Right cardiac atrium (tissue), 5 donors: ENCODE measurements around the gene HGF. TPM values are rescaled to one million over a fixed set of nuclear protein-coding genes. Genes with fewer than 3 reads are reported as not detected.
A peak's percentile ranks its signal among the peaks of the same experiment; 100 is the strongest.

Experiments used
- ATAC-seq, 2 donors: fragments of 200-7000 bp; cut with Tn5 transposase; one replicate each; pipeline versions ENCODE4 v1.8.0 to v1.9.1; 2020; ENCODE audit warnings: moderate library complexity in 2 of 2, mild to moderate bottlenecking in 1 of 2
- DNase-seq, 3 donors: peaks; one replicate each; pipeline ENCODE4 v3.0.0-alpha.2; 2020
- H3K27ac ChIP-seq: one replicate; pipeline ENCODE4 v1.5.1; 2013; ENCODE audit warnings: mild to moderate bottlenecking, low read length, control low read depth, moderate library complexity
- H3K27me3 ChIP-seq: one replicate; pipeline ENCODE4 v1.6.1; 2013; ENCODE audit not compliant: control insufficient read depth, insufficient read depth
- H3K4me1 ChIP-seq: one replicate; pipeline ENCODE4 v1.6.1; 2013; ENCODE audit warnings: low read length; ENCODE audit not compliant: control insufficient read depth, insufficient read depth
- H3K4me3 ChIP-seq: one replicate; pipeline ENCODE4 v1.5.1; 2013; ENCODE audit warnings: low read length, control low read depth
- H3K9me3 ChIP-seq: one replicate; pipeline ENCODE4 v1.6.1; 2013; ENCODE audit warnings: low read length; ENCODE audit not compliant: control insufficient read depth
- WGBS: extraction: QIAGEN DNeasy Blood & Tissue Kit; methylation state at CpG from one replicate; pipeline ENCODE4 v1.1.7; 2013; 5-methylcytosine and 5-hydroxymethylcytosine counted together
- intact Hi-C, 4 donors: fragments of 100-400 bp; cut with DNase I; formaldehyde crosslinking; loops; one replicate each; pipeline versions ENCODE4 v1.11.0 to v1.14.0; 2022 to 2023
- polyA plus RNA-seq: library from polyadenylated mRNA; stranded (reverse); fragments of 200-250 nt; gene quantifications from one replicate; pipeline ENCODE4 v1.2.3, GENCODE V29; 2013
- total RNA-seq, 4 donors: library from RNA; stranded (reverse); fragmentation: NEBNext Ultra II Directional; extraction: Animal tissue kit (Norgen Biotek cat#: 25700); gene quantifications; one replicate each; pipeline ENCODE4 v1.2.1, GENCODE V29; 2021
- donor health status: healthy with polysubstance abuse.
- donor health status: DM: no; HTN: yes; CAD: no.
- donor health status: DM: no; HTN: no; CAD: no.
- donor health status: DM: no; HTN: yes; CAD: no; lungs with severe emphysema.
- donor health status: DM: yes; HTN: yes; CAD: no.

Gene HGF
- total and polyA plus RNA-seq, 5 donors = 1.4 to 6.1 (median 3.9) TPM

DNA sequence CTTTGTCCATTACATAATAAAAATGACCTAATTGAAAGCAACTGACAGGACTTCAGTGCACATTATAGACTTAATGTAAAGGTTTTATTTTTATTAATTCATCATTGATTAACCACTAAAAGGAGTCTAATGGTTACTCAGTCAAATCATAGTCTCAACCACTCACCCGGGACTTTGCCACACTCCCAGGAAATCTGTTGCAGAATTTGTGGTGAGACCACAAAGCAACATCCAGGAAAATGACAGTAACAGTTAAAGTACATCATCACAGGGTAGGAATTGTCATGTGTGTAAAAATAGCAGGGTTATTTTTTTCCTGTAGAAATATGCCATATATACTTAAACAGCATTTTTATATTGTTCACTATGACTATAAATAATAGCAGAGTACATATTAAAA, 6.3 kb upstream of the HGF start:
- ATAC-seq (no peak), DNase-seq (no peak)
- Histone ChIP-seq H3K27ac (no peak overlapping the region), H3K9me3 (no peaks in the 10 kb centered on the region), H3K4me3 (no peak overlapping the region), H3K4me1 (no peaks in the 10 kb centered on the region), H3K27me3 (no peaks in the 10 kb centered on the region)
- 75% methylated on average over 1 of the region's 1 CpG for WGBS
- intact Hi-C loops = no loop called here

- ATAC-seq = no peak
- Histone ChIP-seq H3K27ac (no peak overlapping the region), H3K27me3 (no peaks in the 10 kb centered on the region), H3K4me3 (no peak overlapping the region), H3K4me1 (no peaks in the 10 kb centered on the region), H3K9me3 (no peaks in the 10 kb centered on the region)
- WGBS = 84% methylated on average over 2 of the region's 2 CpGs
- no peak for DNase-seq
- intact Hi-C loops = no loop called here
These were observed 5.7 kb upstream of the HGF start for GRCh38 chr7:81775560-81775959.

DNA sequence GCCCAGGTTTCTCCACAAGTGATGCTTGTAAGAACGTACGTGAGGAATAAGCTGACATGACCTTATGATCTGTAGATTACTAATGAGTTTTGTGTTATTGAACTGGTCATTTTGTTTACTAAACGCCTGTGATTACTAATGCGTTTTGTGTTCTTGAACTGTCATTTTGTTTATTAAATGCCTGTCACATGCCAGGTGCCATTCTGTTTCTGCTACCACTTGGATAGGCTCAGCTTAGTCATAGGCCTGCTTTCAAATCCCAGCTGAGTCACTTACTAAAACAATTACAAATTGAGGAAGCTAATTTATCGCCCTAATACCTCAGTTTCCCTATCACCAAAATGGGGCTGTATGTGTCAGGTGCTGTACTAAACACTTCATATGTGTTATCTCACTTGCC, 4.7 kb upstream of the HGF start:
- no peak for ATAC-seq
- no peaks in the 10 kb centered on the region for H3K9me3 ChIP-seq
- intact Hi-C loops = no loop called here
- H3K4me1 ChIP-seq = no peaks in the 10 kb centered on the region
- no peak for DNase-seq
- WGBS = 91% methylated on average over 5 of the region's 5 CpGs
- H3K4me3 ChIP-seq = no peak overlapping the region
- no peaks in the 10 kb centered on the region for H3K27me3 ChIP-seq
- no peak overlapping the region for H3K27ac ChIP-seq

GRCh38 chr7:81770728-81771223, 929 bp upstream of the HGF start:
- no peaks in the 10 kb centered on the region for H3K4me1 ChIP-seq
- DNase-seq = no peak
- no peak overlapping the region for H3K4me3 ChIP-seq
- no peak for ATAC-seq
- 59% methylated on average over 7 of the region's 7 CpGs for WGBS
- H3K9me3 ChIP-seq = no peaks in the 10 kb centered on the region
- intact Hi-C loops = no loop called here
- no peaks in the 10 kb centered on the region for H3K27me3 ChIP-seq
- H3K27ac ChIP-seq = no peak overlapping the region

DNA sequence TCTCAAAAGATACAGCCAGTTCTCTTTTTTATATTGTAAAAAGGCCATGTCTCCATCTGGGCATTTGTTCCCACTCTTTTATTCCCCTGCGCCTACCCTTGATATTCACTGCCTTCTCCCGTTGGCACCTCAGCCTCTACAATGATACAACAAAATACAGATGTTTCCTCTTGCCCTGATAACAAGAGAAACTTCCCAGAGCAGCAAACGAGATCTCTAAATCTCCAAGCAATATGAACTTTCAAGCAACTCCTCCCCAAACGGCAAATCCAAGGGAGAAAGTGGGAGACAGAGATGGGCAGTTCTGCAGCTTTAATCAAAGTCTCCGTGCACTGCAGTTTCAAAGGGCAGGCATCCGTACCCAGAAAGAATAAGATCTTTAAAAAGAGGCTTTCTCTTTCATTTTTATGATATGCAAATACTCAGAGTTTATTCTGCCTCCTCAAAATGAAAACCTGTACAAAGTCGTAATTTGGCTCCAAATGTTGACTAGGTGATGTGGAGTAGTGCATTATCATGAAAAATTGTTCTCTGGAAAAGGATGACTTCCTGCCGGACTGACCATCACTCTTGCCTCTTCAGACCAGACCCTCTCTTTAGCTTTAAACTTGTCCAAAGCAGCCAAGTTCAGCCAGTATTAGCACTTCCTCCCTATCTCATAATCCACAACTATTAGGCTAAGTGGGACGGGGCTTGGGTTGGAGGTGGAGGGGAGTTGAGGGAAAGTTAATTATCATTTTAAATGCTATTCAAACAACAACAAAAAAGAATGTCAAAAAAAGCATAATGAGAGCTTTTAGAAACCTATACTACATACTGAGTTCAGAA, 682 bp downstream of the HGF start:
- WGBS = 22% methylated on average over 9 of the region's 9 CpGs
- DNase-seq (no peak), ATAC-seq (peak in 1 of 2 donors; percentile 34)
- Histone ChIP-seq H3K4me1 (no peaks in the 10 kb centered on the region), H3K27me3 (no peaks in the 10 kb centered on the region), H3K9me3 (no peaks in the 10 kb centered on the region), H3K27ac (no peak overlapping the region), H3K4me3 (peak overlapping the region; percentile 18)
- intact Hi-C loops = no loop called here

DNA sequence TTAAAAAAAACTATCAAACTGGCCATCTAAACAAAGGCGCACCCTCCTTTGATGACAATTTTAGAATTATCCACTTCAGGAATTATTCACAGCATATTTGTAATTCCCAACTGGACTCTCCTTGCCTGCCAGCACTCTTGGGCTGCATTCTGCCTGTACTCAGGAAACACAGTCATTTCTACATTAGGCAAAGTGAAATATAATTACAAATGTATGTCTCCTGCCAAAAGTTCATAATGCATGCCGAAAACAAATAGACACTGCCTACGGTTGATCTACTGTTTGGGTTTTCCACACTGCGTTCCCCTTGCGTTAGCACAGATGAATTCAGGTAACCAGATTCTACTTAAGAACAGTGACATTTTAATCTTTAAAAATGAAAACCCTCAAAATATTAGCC, 1.9 kb downstream of the HGF start:
- no peak overlapping the region for H3K27ac ChIP-seq
- 44% methylated on average over 5 of the region's 5 CpGs for WGBS
- H3K4me1 ChIP-seq = no peaks in the 10 kb centered on the region
- H3K4me3 ChIP-seq = peak overlapping the region; percentile 30
- ATAC-seq = no peak
- intact Hi-C loops = no loop called here
- DNase-seq = peak in 1 of 3 donors; percentile 41
- H3K27me3 ChIP-seq = no peaks in the 10 kb centered on the region
- no peaks in the 10 kb centered on the region for H3K9me3 ChIP-seq

DNA sequence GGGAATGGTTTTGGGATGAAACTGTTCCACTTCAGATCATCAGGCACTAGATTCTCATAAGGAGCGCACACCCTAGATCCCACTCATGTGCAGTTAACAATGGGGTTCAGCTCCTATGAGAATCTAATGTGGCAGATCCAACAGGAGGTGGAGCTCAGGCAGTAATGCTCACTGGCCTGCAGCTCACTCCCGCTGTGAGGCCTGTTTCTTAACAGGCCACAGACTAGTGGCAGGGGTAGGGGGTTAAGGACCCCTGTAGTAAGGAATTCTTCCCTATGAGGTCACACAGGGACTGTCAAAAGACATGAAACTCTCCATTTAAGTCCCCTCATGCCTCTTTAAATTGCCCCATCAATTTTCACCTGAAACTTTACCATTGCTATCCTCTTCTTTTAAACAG, 8.0 kb downstream of the HGF start:
- ATAC-seq (no peak), DNase-seq (no peak)
- Histone ChIP-seq H3K27me3 (no peaks in the 10 kb centered on the region), H3K4me3 (no peak overlapping the region), H3K4me1 (no peaks in the 10 kb centered on the region), H3K27ac (no peak overlapping the region), H3K9me3 (no peaks in the 10 kb centered on the region)
- WGBS = 87% methylated on average over 2 of the region's 2 CpGs
- intact Hi-C loops = no loop called here

- no peak for DNase-seq
- Histone ChIP-seq H3K9me3 (no peaks in the 10 kb centered on the region), H3K4me3 (no peak overlapping the region), H3K27ac (no peak overlapping the region), H3K27me3 (no peaks in the 10 kb centered on the region), H3K4me1 (no peaks in the 10 kb centered on the region)
- no peak for ATAC-seq
- 50% methylated on average over 1 of the region's 1 CpG for WGBS
- intact Hi-C loops = no loop called here
These were observed 8.8 kb downstream of the HGF start for GRCh38 chr7:81761031-81761430.

- Histone ChIP-seq H3K4me1 (no peaks in the 10 kb centered on the region), H3K9me3 (no peaks in the 10 kb centered on the region), H3K4me3 (no peak overlapping the region), H3K27ac (no peak overlapping the region), H3K27me3 (no peaks in the 10 kb centered on the region)
- intact Hi-C loops = no loop called here
- no peak for DNase-seq
- 88% methylated on average over 2 of the region's 2 CpGs for WGBS
- no peak for ATAC-seq
These were observed 14.7 kb downstream of the HGF start for GRCh38 chr7:81754918-81755696.

DNA sequence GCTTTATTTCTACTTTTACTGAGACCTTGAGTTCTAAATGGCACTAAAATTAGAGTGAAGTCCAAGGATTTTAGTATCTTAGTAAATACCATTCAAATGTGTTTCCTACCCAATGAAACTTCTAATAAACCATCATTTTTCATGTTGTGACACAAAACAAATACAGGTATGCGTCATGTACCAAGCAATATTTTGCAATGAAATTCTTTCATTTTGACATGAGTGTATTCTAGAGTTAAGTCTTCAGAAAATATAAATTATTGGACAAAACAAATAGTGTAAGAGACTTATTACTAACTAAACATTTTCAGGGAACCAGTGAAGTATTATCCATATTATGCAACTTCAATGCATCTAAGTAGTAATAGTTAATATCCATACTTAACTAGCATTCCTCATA, 16.5 kb downstream of the HGF start:
- 95% methylated on average over 1 of the region's 1 CpG for WGBS
- H3K27me3 ChIP-seq = no peaks in the 10 kb centered on the region
- H3K4me3 ChIP-seq = no peak overlapping the region
- intact Hi-C loops = no loop called here
- no peak overlapping the region for H3K27ac ChIP-seq
- DNase-seq = no peak
- no peak for ATAC-seq
- no peaks in the 10 kb centered on the region for H3K4me1 ChIP-seq
- H3K9me3 ChIP-seq = no peaks in the 10 kb centered on the region

DNA sequence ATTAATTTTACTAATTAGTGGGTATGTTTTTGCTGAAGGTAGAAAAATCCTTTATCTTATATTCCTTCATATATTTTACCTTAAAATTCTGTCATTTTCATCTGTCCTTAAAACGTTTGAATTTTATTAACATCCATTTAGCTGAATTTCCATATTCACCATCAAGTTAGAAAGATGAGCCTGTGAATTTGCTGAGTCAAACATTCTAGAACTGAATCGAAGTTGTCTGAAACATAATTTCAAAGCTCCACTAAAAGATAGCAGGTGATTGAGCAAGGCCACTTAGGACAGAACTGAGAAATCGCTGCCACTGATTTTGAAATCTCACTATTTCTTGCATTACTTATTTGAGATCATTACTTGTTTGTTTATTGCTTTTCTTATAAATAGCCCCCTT, 17.5 kb downstream of the HGF start:
- no peak overlapping the region for H3K4me3 ChIP-seq
- H3K27ac ChIP-seq = no peak overlapping the region
- 79% methylated on average over 3 of the region's 3 CpGs for WGBS
- no peaks in the 10 kb centered on the region for H3K27me3 ChIP-seq
- H3K4me1 ChIP-seq = no peaks in the 10 kb centered on the region
- ATAC-seq (no peak), DNase-seq (no peak)
- no peaks in the 10 kb centered on the region for H3K9me3 ChIP-seq
- intact Hi-C loops = no loop called here
